ENCODE data around the gene KAZN.

Gene KAZN

GRCh38 chr1:14755518-14756252, 157.2 kb downstream of the KAZN start:
- H3K4me1 ChIP-seq (ENCODE audit: control insufficient read depth, insufficient read depth, low read length): peaks cover 17% of the 10 kb centered on the region
- no peaks in the 10 kb centered on the region for H3K27me3 ChIP-seq (ENCODE audit: control insufficient read depth, insufficient read depth, low read length)
- H3K4me3 ChIP-seq (ENCODE audit: low read depth, low read length): no peak overlapping the region
- H3K36me3 ChIP-seq (ENCODE audit: control insufficient read depth, insufficient read depth, low read length): no peaks in the 10 kb centered on the region
- H3K9ac ChIP-seq (ENCODE audit: low read depth, low read length): no peak overlapping the region
- H3K9me3 ChIP-seq (ENCODE audit: control insufficient read depth, insufficient read depth, low read length): no peaks in the 10 kb centered on the region

DNA sequence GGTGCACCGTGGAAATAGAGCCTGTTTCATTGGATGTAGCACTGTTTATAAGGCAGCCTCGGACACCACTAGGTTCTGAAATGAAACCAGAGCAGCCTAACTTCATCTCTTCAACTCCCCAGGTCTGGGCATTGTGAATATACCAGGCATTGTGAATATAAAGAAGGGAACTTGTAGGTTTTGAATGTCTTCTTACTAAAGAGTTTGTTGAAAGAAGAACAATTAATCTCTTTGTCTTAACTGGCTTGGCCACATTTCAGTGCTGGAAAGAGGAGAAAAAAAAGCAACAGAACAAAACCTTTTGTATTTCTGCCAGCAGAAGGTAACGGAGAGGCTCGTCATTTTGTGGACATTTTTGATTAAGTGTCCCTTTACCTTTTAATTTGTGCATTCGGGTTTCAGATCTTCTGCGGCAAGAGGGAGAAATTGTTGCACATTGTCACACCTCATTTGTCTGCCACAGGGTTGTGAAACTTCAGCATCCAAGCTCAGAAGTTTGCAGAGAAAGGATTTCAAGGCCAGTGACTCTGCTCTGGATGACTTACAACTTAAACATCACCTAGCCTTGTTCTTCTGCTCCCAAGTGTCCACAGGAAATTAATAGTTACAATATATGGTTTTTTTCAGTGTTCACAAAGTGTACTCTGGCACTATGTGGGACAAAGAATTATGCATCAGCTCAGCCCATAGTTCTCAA, 158.3 kb downstream of the KAZN start:
- Histone ChIP-seq H3K4me1 (ENCODE audit: control insufficient read depth, insufficient read depth, low read length) (peaks cover 17% of the 10 kb centered on the region), H3K27me3 (ENCODE audit: control insufficient read depth, insufficient read depth, low read length) (no peaks in the 10 kb centered on the region), H3K9ac (ENCODE audit: low read depth, low read length) (no peak overlapping the region), H3K9me3 (ENCODE audit: control insufficient read depth, insufficient read depth, low read length) (no peaks in the 10 kb centered on the region), H3K36me3 (ENCODE audit: control insufficient read depth, insufficient read depth, low read length) (no peaks in the 10 kb centered on the region), H3K4me3 (ENCODE audit: low read depth, low read length) (no peak overlapping the region)

- H3K27me3 ChIP-seq (ENCODE audit: control insufficient read depth, insufficient read depth, low read length): no peaks in the 10 kb centered on the region
- H3K4me1 ChIP-seq (ENCODE audit: control insufficient read depth, insufficient read depth, low read length): peaks cover 17% of the 10 kb centered on the region
- no peaks in the 10 kb centered on the region for H3K36me3 ChIP-seq (ENCODE audit: control insufficient read depth, insufficient read depth, low read length)
- H3K9ac ChIP-seq (ENCODE audit: low read depth, low read length): no peak overlapping the region
- H3K4me3 ChIP-seq (ENCODE audit: low read depth, low read length): no peak overlapping the region
- H3K9me3 ChIP-seq (ENCODE audit: control insufficient read depth, insufficient read depth, low read length): no peaks in the 10 kb centered on the region
These were observed 158.8 kb downstream of the KAZN start for GRCh38 chr1:14757286-14757625.

DNA sequence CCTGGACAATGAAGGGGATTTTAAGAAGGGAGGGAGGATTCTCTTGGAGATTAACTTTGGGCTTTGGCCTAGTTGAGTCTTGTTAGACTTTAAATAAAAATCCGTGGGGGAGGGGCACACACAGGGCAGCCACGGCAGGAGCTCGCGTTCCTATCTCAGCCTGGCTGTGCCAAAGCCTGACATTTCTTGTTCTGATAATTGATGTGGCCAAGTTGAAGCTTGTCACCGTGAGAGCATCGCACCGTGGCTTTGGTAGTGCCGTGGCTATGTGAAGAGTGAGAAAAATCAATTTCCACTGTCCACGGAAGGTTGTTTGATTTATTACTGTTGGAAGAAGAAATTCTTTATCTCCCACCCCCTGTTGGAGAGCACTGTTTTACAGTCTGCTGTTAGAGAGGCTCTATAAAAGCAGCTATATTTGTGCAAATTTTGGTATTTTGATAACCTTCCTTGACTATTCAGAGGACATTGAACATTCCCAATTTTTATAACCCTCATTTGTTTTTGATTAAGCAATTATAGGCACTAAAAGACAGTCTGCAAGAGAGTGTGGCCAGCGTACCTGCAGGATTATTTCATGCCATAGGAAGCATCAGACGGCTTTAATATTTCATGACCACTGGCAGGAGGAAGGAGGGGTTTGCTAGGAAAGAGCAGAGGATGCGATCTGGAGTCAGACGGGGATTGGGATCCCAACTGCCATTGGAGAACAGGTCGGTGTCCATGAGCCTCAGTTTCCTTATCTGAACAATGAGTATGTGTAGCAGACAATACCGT, 160.7 kb downstream of the KAZN start:
- Histone ChIP-seq H3K4me1 (ENCODE audit: control insufficient read depth, insufficient read depth, low read length) (peaks cover 17% of the 10 kb centered on the region), H3K27me3 (ENCODE audit: control insufficient read depth, insufficient read depth, low read length) (no peaks in the 10 kb centered on the region), H3K9me3 (ENCODE audit: control insufficient read depth, insufficient read depth, low read length) (no peaks in the 10 kb centered on the region), H3K4me3 (ENCODE audit: low read depth, low read length) (no peak overlapping the region), H3K9ac (ENCODE audit: low read depth, low read length) (no peak overlapping the region), H3K36me3 (ENCODE audit: control insufficient read depth, insufficient read depth, low read length) (no peaks in the 10 kb centered on the region)

- H3K4me3 ChIP-seq (ENCODE audit: low read depth, low read length): no peak overlapping the region
- no peaks in the 10 kb centered on the region for H3K36me3 ChIP-seq (ENCODE audit: control insufficient read depth, insufficient read depth, low read length)
- no peaks in the 10 kb centered on the region for H3K27me3 ChIP-seq (ENCODE audit: control insufficient read depth, insufficient read depth, low read length)
- H3K9me3 ChIP-seq (ENCODE audit: control insufficient read depth, insufficient read depth, low read length): no peaks in the 10 kb centered on the region
- no peak overlapping the region for H3K9ac ChIP-seq (ENCODE audit: low read depth, low read length)
- peaks cover 19% of the 10 kb centered on the region for H3K4me1 ChIP-seq (ENCODE audit: control insufficient read depth, insufficient read depth, low read length)
These were observed 161.4 kb downstream of the KAZN start for GRCh38 chr1:14759843-14760242.

DNA sequence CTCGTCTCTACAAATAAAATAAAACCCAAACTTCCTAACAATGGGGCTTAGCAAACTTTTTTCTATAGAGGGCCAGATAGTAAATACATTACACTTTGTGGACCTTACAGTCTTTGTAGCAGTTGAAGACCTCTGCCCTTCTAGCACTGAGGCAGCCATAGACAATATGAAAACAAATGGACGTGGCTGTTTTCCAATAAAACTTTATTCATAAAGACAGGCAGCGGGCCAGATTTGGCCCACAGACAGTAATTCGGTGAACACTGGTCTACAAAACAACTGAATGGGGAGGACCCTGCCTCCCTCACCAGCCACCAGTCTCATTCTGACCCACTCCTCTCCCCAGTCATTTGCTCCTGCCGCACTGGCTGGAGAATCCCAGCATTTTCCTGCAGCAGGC, 162.3 kb downstream of the KAZN start:
- Histone ChIP-seq H3K4me1 (ENCODE audit: control insufficient read depth, insufficient read depth, low read length) (peaks cover 19% of the 10 kb centered on the region), H3K9ac (ENCODE audit: low read depth, low read length) (no peak overlapping the region), H3K36me3 (ENCODE audit: control insufficient read depth, insufficient read depth, low read length) (no peaks in the 10 kb centered on the region), H3K9me3 (ENCODE audit: control insufficient read depth, insufficient read depth, low read length) (no peaks in the 10 kb centered on the region), H3K4me3 (ENCODE audit: low read depth, low read length) (no peak overlapping the region), H3K27me3 (ENCODE audit: control insufficient read depth, insufficient read depth, low read length) (no peaks in the 10 kb centered on the region)

DNA sequence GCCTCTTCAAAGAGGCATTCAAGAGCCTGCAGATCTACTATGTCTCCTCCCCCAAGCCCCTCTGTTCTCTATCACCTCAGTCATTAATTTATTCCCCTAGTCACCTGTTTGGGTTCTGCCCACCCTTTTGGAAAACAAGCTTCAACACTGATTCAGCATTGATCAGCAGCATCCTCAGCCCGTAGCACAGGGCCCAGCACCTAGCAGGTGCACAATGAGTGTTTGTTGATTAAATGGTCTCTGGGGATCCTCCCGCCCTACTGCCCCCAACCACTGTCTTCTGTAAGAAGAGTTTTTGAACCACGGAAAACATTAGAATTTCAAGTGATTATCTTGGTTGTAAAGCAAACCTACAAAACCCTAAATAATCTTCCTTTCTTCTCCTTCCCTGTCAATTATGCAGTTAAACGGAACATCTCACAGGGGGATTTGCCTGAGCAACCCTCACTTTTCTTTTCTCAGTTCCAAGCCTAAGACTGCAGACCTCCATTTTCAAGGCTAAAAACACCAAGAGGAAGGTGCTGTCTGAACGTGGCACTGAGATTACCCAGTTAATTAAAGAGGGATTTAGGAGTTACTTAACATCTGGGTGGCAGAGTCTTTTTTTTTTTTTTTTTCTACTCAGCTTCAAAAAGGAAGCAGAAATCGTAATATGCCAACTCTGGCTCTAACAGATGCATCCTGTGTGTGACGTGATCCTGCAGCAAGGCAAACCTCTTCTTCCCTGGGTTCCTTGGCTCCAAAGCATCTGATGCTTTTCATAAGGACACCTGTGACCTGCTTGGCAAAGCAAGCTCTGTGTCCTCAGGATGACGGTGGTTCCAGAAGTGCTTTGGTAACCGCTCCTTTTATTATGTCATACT, 163.0 kb downstream of the KAZN start:
- Histone ChIP-seq H3K4me1 (ENCODE audit: control insufficient read depth, insufficient read depth, low read length) (peaks cover 20% of the 10 kb centered on the region), H3K9ac (ENCODE audit: low read depth, low read length) (no peak overlapping the region), H3K4me3 (ENCODE audit: low read depth, low read length) (no peak overlapping the region), H3K27me3 (ENCODE audit: control insufficient read depth, insufficient read depth, low read length) (no peaks in the 10 kb centered on the region), H3K36me3 (ENCODE audit: control insufficient read depth, insufficient read depth, low read length) (no peaks in the 10 kb centered on the region), H3K9me3 (ENCODE audit: control insufficient read depth, insufficient read depth, low read length) (no peaks in the 10 kb centered on the region)

GRCh38 chr1:14763977-14764376, 165.5 kb downstream of the KAZN start:
- peaks cover 30% of the 10 kb centered on the region for H3K4me1 ChIP-seq (ENCODE audit: control insufficient read depth, insufficient read depth, low read length)
- no peaks in the 10 kb centered on the region for H3K27me3 ChIP-seq (ENCODE audit: control insufficient read depth, insufficient read depth, low read length)
- no peak overlapping the region for H3K9ac ChIP-seq (ENCODE audit: low read depth, low read length)
- H3K4me3 ChIP-seq (ENCODE audit: low read depth, low read length): no peak overlapping the region
- H3K9me3 ChIP-seq (ENCODE audit: control insufficient read depth, insufficient read depth, low read length): no peaks in the 10 kb centered on the region
- no peaks in the 10 kb centered on the region for H3K36me3 ChIP-seq (ENCODE audit: control insufficient read depth, insufficient read depth, low read length)

DNA sequence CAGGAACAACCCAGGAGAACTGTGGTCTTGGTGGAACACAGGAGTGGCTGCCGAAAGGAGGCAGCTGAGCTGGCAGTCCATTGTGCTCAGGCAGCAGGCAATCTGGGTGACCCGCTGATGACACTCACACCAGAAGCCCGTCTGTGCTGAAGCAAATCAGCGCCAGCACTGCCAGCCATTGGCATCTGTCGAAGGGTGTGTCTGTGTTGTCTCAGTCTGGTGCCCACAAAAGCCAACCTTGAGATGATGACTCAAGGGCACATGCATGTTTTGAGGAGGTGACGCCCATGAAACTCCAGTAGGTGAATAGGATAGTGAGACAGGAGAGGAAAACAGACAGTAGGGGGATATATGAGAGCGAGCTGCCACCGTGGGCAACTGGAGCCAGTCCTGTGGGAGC, 167.3 kb downstream of the KAZN start:
- H3K4me3 ChIP-seq (ENCODE audit: low read depth, low read length): no peak overlapping the region
- peaks cover 24% of the 10 kb centered on the region for H3K4me1 ChIP-seq (ENCODE audit: control insufficient read depth, insufficient read depth, low read length)
- no peak overlapping the region for H3K9ac ChIP-seq (ENCODE audit: low read depth, low read length)
- H3K9me3 ChIP-seq (ENCODE audit: control insufficient read depth, insufficient read depth, low read length): no peaks in the 10 kb centered on the region
- H3K27me3 ChIP-seq (ENCODE audit: control insufficient read depth, insufficient read depth, low read length): no peaks in the 10 kb centered on the region
- H3K36me3 ChIP-seq (ENCODE audit: control insufficient read depth, insufficient read depth, low read length): no peaks in the 10 kb centered on the region

DNA sequence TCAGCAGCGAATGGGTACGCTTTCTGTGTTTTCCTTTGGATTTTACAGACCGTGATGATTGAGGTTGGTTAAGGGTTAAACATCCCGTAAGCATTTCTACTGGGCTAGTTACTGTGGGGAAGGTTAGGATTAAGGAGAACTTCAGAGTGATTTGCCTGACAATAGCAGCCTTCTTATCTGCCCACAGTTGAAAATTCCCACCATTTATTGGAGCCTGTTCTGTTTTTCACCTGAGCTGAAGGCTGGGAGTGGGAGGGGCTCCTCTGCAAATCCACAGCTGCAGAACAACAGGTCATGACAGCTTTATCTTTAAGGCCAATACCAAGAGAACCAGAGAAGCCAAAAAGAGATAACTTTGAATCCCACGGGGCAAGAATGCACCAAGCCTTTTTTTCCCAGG, 168.6 kb downstream of the KAZN start:
- Histone ChIP-seq H3K36me3 (ENCODE audit: control insufficient read depth, insufficient read depth, low read length) (no peaks in the 10 kb centered on the region), H3K9ac (ENCODE audit: low read depth, low read length) (no peak overlapping the region), H3K9me3 (ENCODE audit: control insufficient read depth, insufficient read depth, low read length) (no peaks in the 10 kb centered on the region)

DNA sequence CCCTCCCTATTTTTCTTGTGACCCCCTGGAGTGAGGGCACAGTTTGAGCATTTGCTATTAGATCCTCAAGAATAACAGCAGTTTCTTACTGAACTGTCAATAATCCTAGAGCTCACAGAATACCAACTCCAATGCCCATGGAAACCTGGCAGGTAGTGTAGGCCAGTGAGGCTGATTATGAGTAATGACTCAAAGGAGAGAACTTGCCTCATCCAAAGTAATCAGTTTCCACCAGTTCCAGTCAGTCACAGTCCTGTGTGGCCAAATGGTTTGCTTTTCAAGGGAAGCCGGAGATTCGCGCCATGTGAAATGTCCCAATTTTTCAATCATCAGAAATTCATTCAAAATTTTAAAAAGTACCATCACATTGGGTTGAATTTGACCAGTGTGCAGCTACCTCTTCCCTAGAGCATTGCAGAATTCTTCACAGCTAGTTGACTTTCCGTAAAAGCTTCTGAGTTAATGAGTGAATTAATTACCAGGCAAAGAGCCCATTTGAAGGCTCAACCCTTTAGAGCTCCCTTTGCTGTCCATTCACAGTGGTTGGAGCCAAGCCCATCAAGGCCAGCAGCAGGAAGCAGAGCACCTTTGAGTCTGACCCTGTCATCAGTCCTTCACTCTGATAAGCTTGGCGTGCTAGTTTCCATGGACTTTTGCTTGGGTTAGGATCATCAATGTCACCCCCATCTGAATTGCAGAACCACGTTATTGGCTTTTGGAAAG, 170.3 kb downstream of the KAZN start:
- Histone ChIP-seq H3K4me3 (ENCODE audit: low read depth, low read length) (no peak overlapping the region), H3K9ac (ENCODE audit: low read depth, low read length) (no peak overlapping the region), H3K27me3 (ENCODE audit: control insufficient read depth, insufficient read depth, low read length) (no peaks in the 10 kb centered on the region), H3K4me1 (ENCODE audit: control insufficient read depth, insufficient read depth, low read length) (peaks cover 24% of the 10 kb centered on the region), H3K36me3 (ENCODE audit: control insufficient read depth, insufficient read depth, low read length) (no peaks in the 10 kb centered on the region), H3K9me3 (ENCODE audit: control insufficient read depth, insufficient read depth, low read length) (no peaks in the 10 kb centered on the region)

More for the DNA sequence above, 168.6 kb downstream of the KAZN start:
- peaks cover 24% of the 10 kb centered on the region for H3K4me1 ChIP-seq (ENCODE audit: control insufficient read depth, insufficient read depth, low read length)
- no peaks in the 10 kb centered on the region for H3K27me3 ChIP-seq (ENCODE audit: control insufficient read depth, insufficient read depth, low read length)
- no peak overlapping the region for H3K4me3 ChIP-seq (ENCODE audit: low read depth, low read length)
